Right renal cortex interstitium (tissue), 3 donors: ENCODE results near the gene TREML4. TPM values are rescaled to one million over a fixed set of nuclear protein-coding genes. Genes with fewer than 3 reads are reported as not detected.

ENCODE experiments used
- DNase-seq, 3 donors: peaks; one replicate each; pipeline ENCODE4 v3.0.0-alpha.2; 2013; ENCODE audit warnings: low read depth in 3 of 3, low spot score in 2 of 3
- polyA plus RNA-seq, 3 donors: library from polyadenylated mRNA; unstranded; fragments of 120-200 nt; gene quantifications; one replicate each; pipeline ENCODE4 v1.2.1, GENCODE V29; 2013; ENCODE audit not compliant: insufficient read length in 3 of 3

TREML4 gene
- polyA plus RNA-seq, 3 donors, result not detected

DNA sequence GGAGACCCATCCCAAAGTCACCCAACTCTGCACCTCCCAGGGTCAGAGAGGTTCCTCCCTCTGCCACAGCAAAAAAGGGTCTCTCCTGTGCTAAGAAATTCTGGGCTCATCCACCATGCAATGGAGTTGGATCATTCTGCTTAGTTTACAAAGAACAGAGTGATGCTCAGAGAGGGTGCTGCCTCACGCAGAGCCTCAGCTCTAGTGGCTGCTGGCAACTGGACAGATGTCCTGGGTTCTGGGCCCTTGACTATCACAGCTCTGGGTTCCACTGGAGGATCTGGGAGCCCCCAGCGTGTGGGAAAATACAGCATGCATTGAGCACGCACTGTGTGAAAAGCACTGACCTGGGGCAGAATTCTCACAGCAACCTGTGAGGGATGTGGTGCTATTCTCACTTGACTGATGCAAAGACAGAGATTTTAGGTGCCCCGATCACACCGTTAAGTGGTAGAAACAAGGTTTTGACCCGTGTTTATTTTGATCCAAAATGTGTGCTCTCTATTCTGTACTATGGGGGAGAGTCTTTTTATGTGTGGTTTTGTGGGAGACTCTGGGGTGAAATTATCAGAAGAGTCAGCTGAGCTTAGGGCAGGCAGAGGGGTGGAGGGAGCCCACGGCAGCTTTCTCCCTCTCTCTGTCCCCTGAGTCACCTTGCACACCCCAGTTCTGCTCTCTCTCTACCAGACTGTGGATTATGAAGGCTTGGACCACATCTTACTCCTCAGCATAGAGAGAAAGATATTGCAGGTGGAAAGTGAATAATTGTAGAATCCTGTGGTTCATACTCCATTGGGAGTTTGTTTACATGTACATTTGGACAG, 19.9 kb downstream of the TREML4 start:
- no peak for DNase-seq

DNA sequence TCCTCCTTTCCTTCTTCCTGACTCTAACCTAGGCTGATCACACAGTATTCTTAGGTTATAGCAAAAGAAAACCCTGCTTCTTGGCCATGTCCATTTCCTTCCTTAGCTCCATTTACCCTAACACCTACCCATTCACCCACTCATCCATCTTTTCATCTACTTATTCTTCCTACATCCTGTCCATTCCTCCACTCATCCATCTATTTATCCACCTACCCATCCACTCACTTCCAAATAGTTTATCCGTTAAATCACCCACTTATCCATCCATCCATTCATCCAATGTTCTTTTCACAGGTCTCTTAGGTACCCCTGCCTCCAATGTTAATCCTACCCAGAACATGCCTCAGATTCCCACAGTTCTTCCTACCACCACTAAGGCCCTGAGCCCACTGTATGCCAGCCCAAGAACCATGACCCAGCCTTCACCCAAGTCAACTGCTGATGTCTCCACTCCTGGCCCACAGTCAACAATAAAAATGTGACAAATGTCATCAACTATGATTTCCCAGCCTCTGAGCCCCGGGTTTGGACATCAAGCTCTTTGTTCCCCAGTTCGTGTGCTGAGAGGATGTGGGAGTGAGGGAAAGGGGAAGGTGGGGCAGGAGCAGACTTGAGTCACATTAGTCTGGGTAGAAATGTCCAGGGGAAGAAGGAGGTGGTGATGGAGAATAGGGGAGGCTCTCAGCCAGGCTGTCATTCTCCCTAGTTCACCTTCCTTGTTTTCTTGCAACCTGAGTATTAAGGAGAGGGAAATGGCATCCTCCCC, 24.4 kb downstream of the TREML4 start:
- no peak for DNase-seq

DNA sequence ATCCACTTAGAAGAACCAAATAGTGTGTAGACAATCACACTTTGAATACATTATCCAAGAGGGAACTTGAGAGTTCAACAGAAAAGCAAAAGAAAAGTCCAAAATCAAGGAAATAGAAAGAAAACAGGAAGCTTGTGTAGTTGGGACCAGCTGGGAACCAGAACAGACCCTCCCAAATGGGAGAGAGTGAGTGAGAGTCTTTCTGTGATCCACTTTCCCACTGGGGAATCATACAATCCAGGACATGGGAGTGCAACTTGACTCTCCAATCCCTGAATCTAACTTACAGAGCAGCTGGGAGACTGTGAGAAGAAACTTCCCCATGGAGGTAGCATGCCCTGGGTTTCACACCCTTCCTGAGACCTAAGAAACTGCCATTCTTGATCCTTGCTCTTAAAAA, 27.0 kb downstream of the TREML4 start:
- no peak for DNase-seq

DNA sequence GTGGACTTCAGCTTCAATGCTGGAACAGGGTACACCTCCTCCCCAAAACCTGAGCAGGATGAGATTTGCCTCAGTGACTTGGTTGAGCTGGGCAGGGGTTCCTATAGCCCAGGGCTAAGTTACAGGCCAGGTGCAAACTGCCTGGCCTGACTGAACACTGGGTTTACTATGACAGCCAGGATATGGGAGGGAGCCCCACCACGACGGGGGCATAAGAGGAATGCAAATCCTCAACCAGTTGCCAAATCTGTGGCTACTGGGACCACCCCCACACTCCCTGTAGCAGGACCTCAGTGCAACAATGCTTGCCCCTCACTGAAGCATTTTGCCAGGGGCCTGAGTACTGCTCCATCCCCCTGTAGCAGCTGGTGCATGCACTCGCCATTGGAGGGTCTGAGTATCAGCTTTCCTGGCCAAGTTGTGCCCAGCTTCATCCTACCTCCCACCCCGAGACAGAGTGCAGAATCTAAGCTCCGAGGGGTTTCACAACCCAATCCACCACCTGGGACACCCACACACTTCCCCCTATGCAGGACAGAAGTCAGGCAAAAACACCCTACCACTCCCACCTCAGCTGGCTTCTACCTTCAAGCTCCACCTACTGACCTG, 27.6 kb downstream of the TREML4 start:
- DNase-seq, result no peak

DNA sequence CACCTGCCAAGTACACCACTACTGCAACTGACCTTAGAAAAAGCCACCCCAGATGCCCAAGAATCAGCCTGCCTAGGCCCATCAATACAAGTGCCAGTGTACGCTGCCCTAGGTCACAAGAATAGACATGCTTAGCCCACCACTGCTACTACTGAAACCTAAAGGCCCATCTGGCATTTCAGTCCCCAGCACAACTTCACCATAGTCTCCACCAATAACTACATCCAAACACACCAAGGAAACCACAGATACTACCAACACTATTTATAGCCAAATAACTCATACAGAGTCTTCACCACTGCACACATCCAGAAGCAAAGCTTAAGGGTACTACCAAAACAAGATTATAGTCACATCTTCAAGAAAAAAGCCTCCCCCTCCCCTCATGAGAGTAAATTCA, 28.2 kb downstream of the TREML4 start:
- no peak for DNase-seq

DNA sequence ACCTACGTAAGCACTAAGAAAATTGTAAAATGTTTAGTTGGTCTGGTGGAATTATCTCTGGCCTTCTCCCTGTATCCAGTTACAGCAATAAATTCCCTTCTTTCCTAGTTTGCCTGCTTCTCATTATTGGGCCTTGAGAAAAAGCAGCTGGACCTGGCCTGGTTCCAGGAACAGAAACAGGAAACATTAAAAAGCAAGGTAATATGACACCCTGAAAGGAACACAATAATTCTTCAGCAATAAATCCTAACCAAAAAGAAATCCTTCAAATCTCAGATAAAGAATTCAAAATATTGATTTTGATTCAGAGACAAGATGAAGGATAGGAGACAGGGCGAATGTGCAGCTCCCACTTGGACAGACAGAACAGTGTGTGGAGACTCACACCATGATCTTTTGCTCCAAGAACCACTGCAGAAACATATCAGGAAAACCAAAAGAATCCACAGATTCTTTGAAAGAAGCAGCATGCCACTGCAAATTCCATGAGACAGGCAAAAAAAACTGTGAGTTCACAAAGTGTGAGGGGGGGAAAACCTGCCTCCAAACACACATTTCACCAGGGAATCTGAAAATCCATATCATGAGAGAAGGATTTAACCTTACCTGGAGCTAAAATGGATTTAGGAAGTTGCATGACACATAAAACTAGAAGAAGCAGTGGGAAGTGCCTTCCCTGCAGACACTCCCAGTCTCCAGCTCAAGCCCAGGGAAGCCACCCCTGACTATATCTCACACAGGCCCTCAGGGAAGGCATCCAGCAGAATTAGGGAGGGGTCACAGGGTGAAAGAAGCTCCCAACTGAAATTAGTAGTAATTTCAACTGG, 29.4 kb downstream of the TREML4 start:
- DNase-seq, result peak; percentile 79 to 87 (median 84)

DNA sequence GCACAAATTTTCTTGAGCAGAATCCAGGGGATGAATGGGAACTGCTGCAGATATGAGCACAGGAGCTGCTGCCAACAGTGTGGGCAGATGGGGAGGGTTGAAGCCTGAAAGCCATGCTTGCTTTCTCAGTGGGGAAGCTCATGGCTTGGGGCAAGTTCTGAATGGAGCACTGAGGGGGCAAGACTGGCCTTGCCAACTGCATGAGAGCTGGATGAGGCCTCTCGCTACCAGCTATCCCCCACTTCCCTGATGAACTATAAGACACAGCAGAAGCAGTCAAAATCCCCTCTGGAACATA, 30.0 kb downstream of the TREML4 start:
- DNase-seq, result no peak

DNA sequence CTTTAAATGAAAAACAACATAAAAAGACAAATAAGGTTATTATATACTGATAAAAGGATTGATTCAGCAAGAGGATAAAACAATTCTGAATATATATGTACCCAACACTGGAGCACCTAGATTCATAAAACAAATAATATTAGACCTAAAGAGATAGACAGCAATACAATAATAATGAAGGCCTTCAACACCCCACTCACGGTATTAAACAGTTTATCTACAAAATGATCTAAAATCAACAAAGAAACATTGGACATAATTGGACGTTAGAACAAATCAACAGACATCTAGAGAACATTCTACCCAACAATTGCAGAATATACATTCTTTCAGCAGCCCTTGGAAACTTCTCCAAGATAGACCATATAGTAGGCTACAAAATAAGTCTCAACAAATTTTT, 34.3 kb downstream of the TREML4 start:
- no peak for DNase-seq

DNA sequence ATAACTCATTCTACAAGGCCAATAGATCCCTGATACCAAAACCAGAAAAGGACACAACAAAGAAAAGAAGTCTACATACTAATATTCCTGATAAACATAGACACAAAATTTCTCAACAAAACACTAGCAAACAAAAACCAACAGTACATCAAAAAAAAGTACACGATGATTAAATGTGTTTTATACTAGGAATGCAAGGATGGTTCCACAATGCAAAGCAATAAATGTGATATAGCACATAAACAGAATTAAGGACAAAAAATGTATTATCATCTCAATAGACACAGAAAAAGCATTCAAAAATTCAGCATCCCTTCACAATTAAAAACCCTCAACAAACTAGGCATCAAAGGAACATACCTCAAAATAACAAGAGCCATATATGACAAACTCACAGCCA, 35.1 kb downstream of the TREML4 start:
- no peak for DNase-seq

DNA sequence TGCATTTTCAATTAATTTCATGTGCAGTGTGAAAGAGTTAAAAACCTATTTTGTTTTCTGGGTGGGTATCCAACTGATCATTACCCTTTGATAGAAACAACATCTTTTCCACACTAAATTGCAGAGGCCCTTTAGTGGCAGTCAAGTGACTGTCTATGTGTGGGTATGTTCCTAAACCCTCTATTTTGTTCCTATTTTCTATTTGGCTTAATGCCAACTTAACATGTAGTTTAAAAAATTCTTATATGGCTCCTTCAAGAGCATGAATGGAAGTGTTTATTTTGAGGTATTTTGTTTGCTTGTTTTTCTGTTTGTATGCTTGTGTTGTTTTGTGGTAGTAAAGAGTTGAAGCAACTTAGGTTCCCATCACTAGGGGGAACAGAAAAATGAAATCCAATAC, 38.4 kb downstream of the TREML4 start:
- no peak for DNase-seq

DNA sequence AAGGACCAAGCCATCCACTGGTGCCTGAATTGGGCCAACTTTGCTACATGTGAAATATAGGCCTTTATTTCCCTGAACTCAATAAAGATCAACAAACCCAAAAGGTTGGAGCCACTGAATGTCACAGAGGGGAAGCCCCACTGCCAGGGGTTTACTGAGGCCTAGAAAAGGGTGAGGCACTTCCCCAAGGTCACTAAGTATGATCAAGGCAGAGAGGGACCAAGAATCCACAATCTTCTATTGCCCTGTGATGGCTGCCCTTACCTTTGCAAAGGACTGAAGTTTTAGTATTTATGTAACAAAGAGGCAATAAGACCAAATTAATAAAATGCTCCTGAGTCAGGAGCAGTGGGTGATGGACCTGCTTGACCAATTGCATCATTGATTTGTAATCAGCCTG, 40.3 kb downstream of the TREML4 start:
- no peak for DNase-seq

DNA sequence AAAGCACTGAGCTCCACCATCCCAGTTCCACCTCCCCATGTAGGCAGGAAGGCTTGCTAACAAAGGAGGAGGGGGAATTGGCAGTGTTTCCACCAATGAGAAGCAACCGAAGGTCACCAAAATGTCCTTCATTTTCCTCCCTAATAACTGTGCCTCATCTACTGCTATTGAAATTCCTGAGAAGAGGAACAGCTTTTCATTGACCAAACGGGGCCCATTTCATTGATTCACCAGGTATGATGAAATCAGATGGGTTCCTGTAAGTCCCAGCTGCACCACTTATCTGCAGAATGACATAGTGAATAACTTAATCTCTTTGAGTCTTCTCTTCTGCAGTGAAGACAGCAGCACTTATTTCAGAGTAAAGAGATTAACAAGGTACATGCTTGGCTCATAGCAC, 41.0 kb downstream of the TREML4 start:
- DNase-seq, result no peak

DNA sequence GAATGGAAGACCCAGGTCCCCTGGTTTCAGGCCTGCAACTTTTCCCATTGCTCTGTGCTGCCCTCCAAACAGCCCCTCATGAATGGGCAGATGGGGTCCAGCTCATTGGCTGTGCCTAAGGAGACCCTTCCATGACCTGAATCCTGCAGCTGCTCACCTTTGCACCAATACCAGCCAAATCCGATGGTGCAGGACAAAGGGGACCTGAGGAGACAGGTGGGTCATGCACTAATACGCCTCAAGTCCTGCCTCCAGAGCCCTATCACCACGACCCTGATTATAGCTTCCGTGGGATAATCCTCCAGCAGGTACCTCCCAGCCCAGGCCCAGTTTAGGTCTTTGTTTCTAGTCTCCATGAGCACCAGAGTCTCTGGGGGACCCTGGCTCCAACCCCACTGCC, 41.6 kb downstream of the TREML4 start:
- DNase-seq, result no peak

DNA sequence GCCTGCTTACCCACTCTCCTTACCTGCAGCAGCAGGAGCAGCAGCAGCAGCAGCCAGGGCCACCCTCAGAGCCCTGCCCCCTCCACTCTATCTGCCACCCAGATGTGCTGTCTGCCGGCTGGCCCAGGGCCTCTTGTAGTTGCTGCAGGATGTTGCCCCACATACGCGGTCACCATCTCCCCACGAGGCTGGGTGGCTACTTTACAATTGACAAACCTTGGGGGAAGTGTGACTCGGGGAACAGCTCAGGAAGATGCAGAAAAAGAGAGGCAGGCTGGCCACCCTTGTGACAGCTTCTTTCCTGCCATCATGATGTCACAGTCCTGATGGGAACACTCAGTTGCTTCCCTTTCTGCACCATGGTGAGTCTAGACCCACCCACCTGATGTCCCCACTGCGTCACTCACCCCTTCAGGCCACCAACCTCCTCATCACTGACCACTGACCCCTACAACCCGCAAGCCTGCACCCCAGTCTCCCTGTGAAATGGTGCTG, 43.8 kb downstream of the TREML4 start:
- no peak for DNase-seq

DNA sequence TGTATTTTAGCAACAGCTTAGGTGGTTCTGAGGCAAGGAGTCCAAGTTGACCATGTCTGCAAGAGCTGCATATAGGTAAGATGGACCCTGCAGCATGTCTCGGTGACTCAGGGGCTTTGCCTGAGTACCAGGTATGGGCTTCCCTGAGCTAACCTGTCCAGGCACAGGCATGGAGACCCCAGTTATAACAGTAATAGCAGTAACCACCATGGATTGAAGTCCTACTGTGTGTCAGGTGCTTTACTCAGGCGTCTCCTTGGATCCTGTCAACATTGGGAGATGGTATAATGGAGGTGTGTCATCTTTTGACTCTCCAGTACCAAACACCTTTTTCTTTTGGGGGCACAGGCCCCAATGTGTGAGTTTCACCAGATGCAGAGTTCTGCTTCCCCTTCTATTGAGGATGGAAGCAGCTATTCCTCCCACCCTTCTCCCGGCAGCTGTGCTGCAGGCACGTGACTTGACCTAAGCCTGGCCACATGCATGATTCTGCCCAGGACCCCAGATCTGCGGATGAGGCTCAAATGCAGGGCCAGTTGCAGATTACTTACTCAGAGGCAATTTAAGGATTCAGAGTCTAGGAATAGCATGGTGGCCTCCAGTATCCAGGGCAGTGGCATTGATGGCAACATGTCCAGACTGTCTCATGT, 44.6 kb downstream of the TREML4 start:
- DNase-seq, result no peak

DNA sequence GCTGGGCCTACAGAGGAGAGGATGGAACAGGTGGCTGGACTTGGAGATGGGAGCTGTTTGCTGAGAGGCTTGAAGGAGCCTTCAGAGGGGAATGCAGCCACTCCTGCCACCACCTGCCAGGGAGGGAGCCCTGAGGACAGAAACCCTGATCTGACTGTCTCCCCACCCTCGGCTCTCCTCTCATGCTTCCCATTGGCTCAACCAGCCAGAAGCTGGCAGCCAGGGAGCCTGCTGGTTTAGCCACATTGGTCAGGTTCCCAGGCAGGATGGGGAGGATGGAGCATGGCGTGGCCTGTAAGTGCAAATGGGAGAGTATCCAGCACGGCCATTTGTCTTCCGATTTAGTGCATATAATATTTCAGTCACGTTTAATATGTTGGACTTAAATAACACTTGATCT, 45.6 kb downstream of the TREML4 start:
- no peak for DNase-seq

DNA sequence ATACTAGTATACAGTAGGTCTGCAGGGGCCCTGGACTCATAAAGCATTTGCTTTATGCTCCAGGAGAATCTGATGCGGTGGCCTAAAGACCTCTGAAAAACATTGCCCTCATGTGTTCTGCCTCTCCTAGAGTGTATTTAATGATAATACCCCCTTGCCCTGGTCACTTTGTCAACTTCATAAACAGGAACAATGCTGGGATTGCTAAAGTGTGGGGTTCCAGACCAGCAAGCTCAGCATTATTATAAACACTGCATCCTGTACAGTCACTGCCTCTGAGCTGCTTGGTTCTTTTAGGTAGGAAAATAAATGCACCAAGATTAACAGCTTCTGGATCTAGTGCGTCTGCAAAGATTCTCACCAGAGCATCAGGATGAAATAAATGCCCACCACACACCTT, 46.1 kb downstream of the TREML4 start:
- no peak for DNase-seq

DNA sequence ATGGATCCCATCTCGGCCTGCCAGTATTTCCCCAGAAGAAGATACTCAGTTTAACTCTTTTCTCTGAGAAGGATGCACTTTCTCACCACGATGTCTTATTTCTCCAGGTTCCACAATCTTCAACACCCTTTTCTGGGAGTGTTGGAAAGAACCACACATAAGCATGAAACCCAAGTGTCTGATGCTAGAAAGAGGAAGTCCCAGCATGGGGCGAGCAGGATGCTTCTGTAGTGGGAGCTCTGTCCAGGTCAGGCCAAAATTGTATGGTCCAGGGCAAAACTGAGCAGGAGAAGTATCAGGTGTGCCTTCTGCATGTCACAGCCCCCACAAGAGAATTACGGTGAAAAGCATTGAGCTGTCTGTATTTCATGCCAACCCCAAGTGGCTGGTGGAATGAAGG, 47.3 kb downstream of the TREML4 start:
- DNase-seq, result no peak

DNA sequence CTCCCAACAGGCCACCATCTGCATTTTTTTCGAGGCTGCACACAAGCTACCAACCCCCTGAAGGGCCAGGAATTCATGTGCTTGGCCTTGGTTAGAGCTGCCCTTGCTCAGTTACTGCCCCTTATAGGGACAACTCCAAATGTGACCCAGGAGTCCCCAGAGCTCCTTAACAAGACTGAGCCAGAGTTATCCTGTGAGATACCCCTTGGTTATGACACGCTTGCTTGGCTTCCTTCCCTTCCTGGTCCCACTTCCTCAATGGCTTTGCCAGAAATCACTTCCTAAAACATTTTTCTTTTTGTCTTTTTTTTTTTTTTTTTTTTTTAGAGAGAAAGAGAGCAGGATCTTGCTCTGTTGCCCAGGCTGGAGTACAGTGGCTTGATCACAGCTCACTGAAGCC, 49.5 kb downstream of the TREML4 start:
- DNase-seq, result no peak

DNA sequence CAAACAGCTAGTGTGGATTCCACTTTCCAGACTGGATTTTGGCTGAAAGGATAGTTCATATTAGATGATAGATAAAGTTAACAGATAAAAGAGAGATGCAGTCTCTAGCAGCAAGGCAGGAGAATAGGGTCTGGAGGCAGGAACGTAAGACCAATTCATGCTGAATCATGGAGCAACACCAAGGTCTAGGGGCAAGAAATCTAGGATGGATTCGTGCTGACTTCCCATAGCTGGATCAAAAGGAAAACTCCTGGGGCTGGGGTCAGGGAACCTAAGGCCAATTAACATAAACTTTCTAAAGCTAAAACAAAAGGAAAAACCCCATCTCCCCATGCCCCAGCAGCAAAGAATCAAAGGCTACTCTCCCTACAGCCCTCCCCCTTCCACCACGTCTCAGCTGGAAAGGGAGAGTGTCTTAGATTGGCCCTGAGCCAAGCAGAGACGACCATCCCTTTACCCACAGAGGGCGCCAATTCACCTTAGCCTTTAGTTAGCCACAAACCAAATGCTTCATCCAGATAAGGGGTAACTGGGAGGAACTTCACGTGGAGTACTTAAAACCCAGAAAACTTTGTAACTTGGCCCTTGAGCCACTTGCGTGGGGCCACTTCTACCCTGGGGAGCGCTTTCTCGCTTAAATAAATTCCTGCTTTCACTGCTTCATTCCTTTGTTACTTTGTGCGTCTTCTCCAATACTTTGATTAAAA, 50.7 kb downstream of the TREML4 start:
- peak; percentile 38 to 50 (median 49) for DNase-seq
